ENCODE results near the gene TRAF2.

DNA sequence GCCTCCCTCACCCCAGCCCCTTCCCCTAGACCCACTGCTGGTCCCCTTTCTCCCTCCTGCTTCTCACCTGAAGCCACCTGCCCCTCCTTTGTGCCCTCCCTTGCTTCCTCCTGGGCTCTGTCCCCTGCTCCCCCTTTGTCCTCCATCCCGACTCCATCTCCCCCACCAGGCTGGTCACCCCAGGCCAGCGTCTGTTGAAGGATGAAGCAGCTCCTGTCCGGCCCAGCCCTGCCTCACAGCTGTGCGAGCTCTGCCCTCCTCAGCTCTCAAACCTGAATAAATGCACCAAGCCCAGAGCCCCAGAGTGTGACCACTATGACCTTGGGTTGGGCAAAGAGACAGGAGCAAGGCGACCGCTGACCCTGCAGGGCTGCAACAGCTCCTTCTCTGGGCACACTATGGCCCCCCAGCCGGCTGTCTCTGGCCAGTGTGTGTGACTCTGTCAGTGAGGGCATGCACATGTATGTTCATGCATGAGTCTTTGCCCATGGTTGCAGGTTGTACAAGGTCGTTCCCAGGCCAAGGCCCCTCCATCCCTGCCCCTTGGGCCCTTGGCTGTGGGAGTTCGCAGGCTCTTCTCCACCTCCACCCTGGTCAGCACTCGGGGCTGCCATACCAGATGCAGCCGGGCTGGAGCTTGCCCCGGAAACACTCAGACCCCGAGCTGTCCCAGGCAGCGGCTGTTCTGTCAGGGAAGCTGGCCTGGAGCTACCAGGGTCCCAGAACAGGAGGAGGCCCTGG, 69.1 kb downstream of the TRAF2 start:
- no peak for TF ChIP-seq CTCF (IDR thresholded peaks at IDR 0.05)
- no peak for TF ChIP-seq POLR2AphosphoS5 (IDR thresholded peaks at IDR 0.05)
